Measurements from ENCODE around the gene CTNND2. TPM values are rescaled to one million over a fixed set of nuclear protein-coding genes. Genes with fewer than 3 reads are reported as not detected.

The CTNND2 gene
- total RNA-seq, 4 donors from 2014 or later, result 8.3 TPM; not detected in 3

- TF ChIP-seq CTCF (IDR thresholded peaks at IDR 0.05; ENCODE audit: low read depth), result no peak
These were observed 903.5 kb downstream of the CTNND2 start for GRCh38 chr5:11000515-11001353.

- TF ChIP-seq CTCF (IDR thresholded peaks at IDR 0.05; ENCODE audit: low read depth), result no peak
These were observed 904.5 kb downstream of the CTNND2 start for GRCh38 chr5:10999714-11000113.

DNA sequence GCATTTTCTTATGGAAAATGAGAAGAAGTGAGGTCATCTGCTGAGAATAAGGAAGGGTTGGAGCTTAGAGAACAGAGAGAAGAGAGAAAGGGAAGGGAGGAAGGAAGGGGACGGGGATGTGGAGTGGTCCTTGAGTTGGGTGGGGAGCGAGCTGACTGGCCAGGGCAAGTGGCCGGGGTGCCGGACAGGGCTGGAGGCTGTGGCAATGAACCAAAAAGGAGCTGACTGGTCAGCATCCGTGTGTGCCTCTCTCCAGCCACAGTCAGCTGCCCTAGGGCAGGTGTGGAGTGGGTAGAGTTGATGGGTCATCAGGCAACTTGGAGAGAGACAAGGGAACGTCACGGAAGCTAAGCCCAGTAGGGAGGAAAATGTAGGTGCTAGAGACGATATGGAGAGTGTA lies 908.4 kb downstream of the CTNND2 start:
- TF ChIP-seq CTCF (IDR thresholded peaks at IDR 0.05; ENCODE audit: low read depth), result no peak

DNA sequence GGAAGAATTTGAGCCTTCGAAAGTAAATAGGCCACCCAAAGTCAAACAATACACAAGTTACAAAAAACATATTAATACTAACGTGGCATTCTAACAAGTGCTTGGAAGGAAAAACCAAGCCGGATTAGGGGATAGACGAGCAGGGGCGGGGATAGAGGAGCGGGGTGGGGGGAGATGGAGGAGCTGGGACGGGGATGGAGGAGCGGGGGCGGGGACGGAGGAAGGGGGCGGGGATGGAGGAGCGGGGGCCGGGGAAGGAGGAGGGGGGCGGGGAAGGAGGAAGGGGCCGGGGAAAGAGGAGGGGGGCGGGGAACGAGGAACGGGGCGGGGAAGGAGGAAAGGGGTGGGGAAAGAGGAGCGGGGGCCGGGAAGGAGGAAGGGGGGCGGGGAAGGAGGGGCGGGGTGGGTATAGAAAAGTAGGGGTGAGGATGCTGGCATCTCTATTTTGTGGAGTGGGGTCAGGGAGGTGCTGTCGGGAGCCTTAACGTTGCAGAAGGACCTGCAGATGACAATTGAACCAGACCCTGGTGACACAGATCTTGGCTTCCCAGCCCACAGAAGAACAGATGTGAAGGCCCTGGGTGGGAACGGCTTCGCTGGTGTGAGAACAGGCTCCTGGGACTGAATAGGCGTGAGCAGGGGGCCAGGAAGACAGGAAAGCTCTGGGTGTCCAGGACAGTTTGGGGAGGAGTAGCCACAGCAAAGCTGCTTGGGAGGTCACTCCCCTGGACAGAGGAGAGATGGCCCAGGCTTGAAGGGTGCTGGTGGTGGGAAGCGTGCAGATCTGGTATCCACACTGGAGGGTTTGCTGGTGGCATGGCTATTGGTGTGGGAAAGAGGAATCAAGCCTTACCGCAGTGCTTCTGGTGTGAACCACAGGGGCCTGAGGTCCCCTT lies 909.9 kb downstream of the CTNND2 start:
- no peak for TF ChIP-seq CTCF (IDR thresholded peaks at IDR 0.05; ENCODE audit: low read depth)

DNA sequence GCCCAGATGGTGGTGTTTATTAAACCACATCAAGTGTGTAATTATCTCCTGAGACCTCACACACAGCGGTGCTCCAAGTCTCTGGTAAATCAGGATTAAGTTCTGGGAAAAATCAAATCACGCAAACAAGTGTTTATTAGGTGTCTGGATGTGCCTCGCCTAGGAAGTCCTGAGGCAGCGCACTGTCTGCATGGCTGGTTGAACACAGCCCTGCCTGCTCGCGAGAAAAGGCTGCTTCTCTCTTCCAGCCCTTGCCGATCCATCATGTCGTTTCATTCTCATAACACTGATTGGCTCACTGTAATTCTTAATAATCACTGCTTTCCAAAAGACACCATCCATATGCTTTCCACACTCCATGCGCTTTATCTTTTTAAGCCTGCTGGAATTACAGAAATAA lies 913.6 kb downstream of the CTNND2 start:
- TF ChIP-seq CTCF (IDR thresholded peaks at IDR 0.05; ENCODE audit: low read depth), result no peak

DNA sequence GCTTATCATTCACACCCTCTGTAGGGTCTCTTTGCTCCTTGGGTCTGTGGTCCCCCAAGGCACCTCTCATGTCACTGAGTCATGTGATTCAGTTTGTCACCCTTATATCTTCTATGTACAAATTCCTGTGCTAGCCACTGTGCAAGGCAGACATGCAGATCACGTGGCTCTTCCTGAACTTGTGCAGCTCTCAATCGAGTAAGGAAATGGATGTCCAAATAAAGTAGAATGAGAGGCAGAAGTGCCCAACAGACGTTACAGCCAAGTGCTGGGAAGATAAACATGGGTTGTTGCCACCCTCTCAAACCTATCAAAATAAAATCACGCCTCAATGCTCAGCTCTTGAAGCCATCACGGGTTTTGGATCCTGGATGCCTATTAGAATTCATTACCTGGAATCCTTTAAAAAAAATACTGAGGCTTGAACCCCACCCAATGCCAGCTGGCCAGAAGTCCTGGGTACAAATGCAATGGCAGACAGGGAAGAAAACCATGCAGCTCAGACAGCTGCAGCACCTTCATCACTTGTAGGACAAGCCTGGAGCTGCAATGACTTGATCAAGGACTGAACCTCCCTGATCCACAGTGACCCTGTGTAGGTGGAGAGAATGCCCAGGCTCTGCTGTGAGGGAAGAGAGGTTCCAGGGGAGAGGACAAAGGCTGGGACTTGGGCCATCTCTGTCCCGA lies 914.5 kb downstream of the CTNND2 start:
- TF ChIP-seq CTCF (IDR thresholded peaks at IDR 0.05; ENCODE audit: low read depth), result no peak

All from subcutaneous adipose tissue (tissue), 4 donors.